Panc1 (cell line): Measurements from ENCODE around the gene NTRK2. TPM values are rescaled to one million over a fixed set of nuclear protein-coding genes. Genes with fewer than 3 reads are reported as not detected.

Source experiments
- ATAC-seq: fragments of 200-7000 bp; cut with Tn5 transposase; 2 replicates; pipeline ENCODE4 v1.9.1; 2020; ENCODE audit warnings: mild to moderate bottlenecking, moderate library complexity
- BruUV-seq: library from RNA; stranded (reverse); fragments of 400-500 nt; replicated peaks from 2 replicates; lab custom pipeline; 2021; lab: Mats Ljungman, UMichigan
- CTCF ChIA-PET: fragments of 300-600 bp; sonication (Branson Sonifier 250); formaldehyde crosslinking; loops from one replicate; lab custom pipeline; 2022; ENCODE audit warnings: antibody characterized with exemption; lab: Charles Lee
- POLR2A ChIA-PET: fragments of 300-600 bp; sonication (Branson Sonifier 250); formaldehyde crosslinking; loops from one replicate; lab custom pipeline; 2022; ENCODE audit warnings: antibody characterized with exemption; lab: Charles Lee
- DNase-seq: peaks from one replicate; pipeline ENCODE4 v3.0.0-alpha.2; 2010; ENCODE audit warnings: low read depth, low spot score
- H3K27ac ChIP-seq: 2 replicates; pipeline ENCODE4 v1.5.1; 2011; ENCODE audit warnings: mild to moderate bottlenecking, low read length, inconsistent platforms
- H3K27me3 ChIP-seq: fragments of 200-500 bp; sonication (Bioruptor generic); 2 replicates; pipeline ENCODE4 v1.6.0; 2014; ENCODE audit warnings: low read length, inconsistent platforms; ENCODE audit not compliant: control insufficient read depth, insufficient read depth
- H3K36me3 ChIP-seq: fragments of 200-500 bp; sonication (Bioruptor generic); 2 replicates; pipeline ENCODE4 v1.5.1; 2014; ENCODE audit warnings: inconsistent platforms, mild to moderate bottlenecking, low read length, moderate library complexity; ENCODE audit not compliant: control insufficient read depth, insufficient read depth
- H3K4me1 ChIP-seq: 2 replicates; pipeline ENCODE4 v1.5.1; 2011; ENCODE audit warnings: inconsistent platforms, mild to moderate bottlenecking, low read length, moderate library complexity; ENCODE audit not compliant: control insufficient read depth, insufficient read depth
- H3K4me3 ChIP-seq, 2 experiments: 2 replicates each; pipeline ENCODE4 v1.5.1; 2011 to 2012; ENCODE audit warnings: low read depth in 2 of 2, low read length in 2 of 2, mild to moderate bottlenecking in 2 of 2, inconsistent platforms in 1 of 2, moderate library complexity in 1 of 2
- H3K9me3 ChIP-seq: fragments of 200-500 bp; sonication (Bioruptor generic); 2 replicates; pipeline ENCODE4 v1.5.1; 2014; ENCODE audit warnings: low read depth, mild to moderate bottlenecking, inconsistent platforms, low read length, moderate library complexity; ENCODE audit not compliant: control insufficient read depth, insufficient read depth
- POLR2AphosphoS5 ChIP-seq: IDR thresholded peaks from 2 replicates; pipeline ENCODE4 v1.6.1; 2012; ENCODE audit warnings: mild to moderate bottlenecking, low read depth, low read length, moderate library complexity
- REST ChIP-seq, 2 experiments: IDR thresholded peaks; 2 replicates each; pipeline ENCODE4 v1.6.1; 2011 to 2012; ENCODE audit warnings: low read depth in 2 of 2, control low read depth in 1 of 2, low read length in 1 of 2, mild to moderate bottlenecking in 1 of 2, moderate library complexity in 1 of 2; ENCODE audit not compliant: insufficient read depth in 1 of 2
- SIN3A ChIP-seq: IDR thresholded peaks from 2 replicates; pipeline ENCODE4 v1.6.1; 2012; ENCODE audit warnings: low read depth, mild to moderate bottlenecking, low read length, moderate library complexity, borderline replicate concordance; ENCODE audit not compliant: insufficient read depth
- TCF7L2 ChIP-seq: IDR thresholded peaks from 2 replicates; pipeline ENCODE4 v1.6.1; 2011; ENCODE audit warnings: mild to moderate bottlenecking, low read depth, low read length, inconsistent platforms
- in situ Hi-C: cut with HindIII; loops from 2 replicates; pipeline ENCODE4 v1.10.0; 2016; ENCODE audit warnings: low sequenced_read_pairs, low pct_unique_long_range_greater_than_20kb
- intact Hi-C: fragments of 100-400 bp; cut with micrococcal nuclease; formaldehyde crosslinking; loops from one replicate; pipeline ENCODE4 v1.10.0; 2022; ENCODE audit not compliant: unreplicated experiment
- total RNA-seq: library from RNA; stranded (reverse); gene quantifications from one replicate; pipeline ENCODE4 v1.2.1, GENCODE V29; 2021; ENCODE audit not compliant: unreplicated experiment
- TF ChIP-seq, protein P1 (sequence below): fragments of 450-650 bp; IDR thresholded peaks from 2 replicates; pipeline ENCODE4 v1.5.1; 2017; ENCODE audit warnings: mild to moderate bottlenecking

NTRK2 gene
- total RNA-seq, 1 experiment from 2014 or later: 0.23 TPM

- intact Hi-C loops: no loop called here
- Histone ChIP-seq H3K9me3 (no peaks in the 10 kb centered on the region), H3K36me3 (no peaks in the 10 kb centered on the region), H3K4me1 (no peaks in the 10 kb centered on the region), H3K4me3 (no peak overlapping the region), H3K27ac (no peak overlapping the region), H3K27me3 (no peaks in the 10 kb centered on the region)
- ATAC-seq (no peak), DNase-seq (no peak)
- ChIA-PET POLR2A (no interaction called here), CTCF (no interaction called here)
- in situ Hi-C loops: no loop called here
- TF ChIP-seq, protein P1, sequence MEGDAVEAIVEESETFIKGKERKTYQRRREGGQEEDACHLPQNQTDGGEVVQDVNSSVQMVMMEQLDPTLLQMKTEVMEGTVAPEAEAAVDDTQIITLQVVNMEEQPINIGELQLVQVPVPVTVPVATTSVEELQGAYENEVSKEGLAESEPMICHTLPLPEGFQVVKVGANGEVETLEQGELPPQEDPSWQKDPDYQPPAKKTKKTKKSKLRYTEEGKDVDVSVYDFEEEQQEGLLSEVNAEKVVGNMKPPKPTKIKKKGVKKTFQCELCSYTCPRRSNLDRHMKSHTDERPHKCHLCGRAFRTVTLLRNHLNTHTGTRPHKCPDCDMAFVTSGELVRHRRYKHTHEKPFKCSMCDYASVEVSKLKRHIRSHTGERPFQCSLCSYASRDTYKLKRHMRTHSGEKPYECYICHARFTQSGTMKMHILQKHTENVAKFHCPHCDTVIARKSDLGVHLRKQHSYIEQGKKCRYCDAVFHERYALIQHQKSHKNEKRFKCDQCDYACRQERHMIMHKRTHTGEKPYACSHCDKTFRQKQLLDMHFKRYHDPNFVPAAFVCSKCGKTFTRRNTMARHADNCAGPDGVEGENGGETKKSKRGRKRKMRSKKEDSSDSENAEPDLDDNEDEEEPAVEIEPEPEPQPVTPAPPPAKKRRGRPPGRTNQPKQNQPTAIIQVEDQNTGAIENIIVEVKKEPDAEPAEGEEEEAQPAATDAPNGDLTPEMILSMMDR: no peak
- TF ChIP-seq SIN3A (no peak), REST (IDR thresholded peaks at IDR 0.05; ENCODE audit: insufficient read depth in 1 of 2, low read depth in 2 of 2, low read length in 1 of 2) (no peak), POLR2AphosphoS5 (no peak), TCF7L2 (no peak)
- no TSS peak for BruUV-seq
These were observed 146.0 kb downstream of the NTRK2 start for GRCh38 chr9:84815554-84815953.

DNA sequence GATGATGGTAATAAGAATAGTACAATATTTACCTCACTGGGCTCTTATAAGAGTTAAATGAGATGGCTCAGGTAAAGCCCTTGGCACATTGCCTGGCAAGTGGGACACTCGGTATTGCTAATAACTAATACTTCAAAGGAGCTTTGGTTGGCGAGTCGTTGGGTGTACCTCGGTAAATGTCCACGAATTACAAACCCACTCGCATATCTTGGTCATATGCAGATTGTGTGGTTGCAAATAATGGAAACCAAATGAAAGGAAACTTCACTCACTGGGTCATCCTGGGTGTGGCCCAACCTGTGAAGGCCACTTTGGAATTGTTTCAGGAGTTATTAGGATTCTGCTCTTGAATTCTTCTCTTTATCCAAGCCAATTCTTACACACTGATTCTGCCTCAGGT is 147.5 kb downstream of the NTRK2 start:
- no peak overlapping the region for H3K27ac ChIP-seq
- ATAC-seq (no peak), DNase-seq (no peak)
- CTCF ChIA-PET: no interaction called here
- intact Hi-C loops: no loop called here
- in situ Hi-C loops: no loop called here
- TF ChIP-seq, protein P1: no peak
- H3K36me3 ChIP-seq: no peaks in the 10 kb centered on the region
- H3K4me1 ChIP-seq: no peaks in the 10 kb centered on the region
- no peak overlapping the region for H3K4me3 ChIP-seq
- POLR2A ChIA-PET: no interaction called here
- no TSS peak for BruUV-seq
- H3K27me3 ChIP-seq: no peaks in the 10 kb centered on the region
- H3K9me3 ChIP-seq: no peaks in the 10 kb centered on the region

DNA sequence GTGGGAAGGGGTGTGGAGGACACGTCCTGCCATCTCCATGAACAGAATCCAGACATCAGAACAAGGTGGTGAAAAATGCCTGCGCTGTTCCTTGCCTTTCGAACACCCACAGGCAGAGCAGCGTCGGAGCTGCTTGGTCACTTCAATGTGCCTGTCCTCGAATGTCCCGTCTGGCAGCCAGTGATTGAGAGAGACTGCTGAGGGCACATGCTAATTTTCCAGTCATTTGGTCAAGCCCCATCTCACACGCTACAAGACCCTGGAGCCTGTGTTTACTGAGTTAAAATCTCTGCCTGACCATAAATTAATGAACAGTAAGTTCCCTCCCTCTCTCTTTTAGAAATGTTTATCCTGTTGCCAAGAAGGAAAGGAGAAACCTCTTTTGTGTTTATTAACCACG is 149.3 kb downstream of the NTRK2 start:
- no TSS peak for BruUV-seq
- no peak overlapping the region for H3K27ac ChIP-seq
- POLR2A ChIA-PET: no interaction called here
- H3K4me1 ChIP-seq: no peaks in the 10 kb centered on the region
- in situ Hi-C loops: no loop called here
- no peaks in the 10 kb centered on the region for H3K27me3 ChIP-seq
- H3K4me3 ChIP-seq: no peak overlapping the region
- DNase-seq (no peak), ATAC-seq (no peak)
- no peaks in the 10 kb centered on the region for H3K36me3 ChIP-seq
- no peak for TF ChIP-seq POLR2AphosphoS5
- TF ChIP-seq, protein P1: no peak
- intact Hi-C loops: no loop called here
- H3K9me3 ChIP-seq: no peaks in the 10 kb centered on the region
- CTCF ChIA-PET: no interaction called here
